Ramos (cell line): ENCODE measurements around the gene PHF12.

Experiments
- in situ Hi-C: fragments of 300-500 bp; cut with MboI; formaldehyde crosslinking; loops from one replicate; pipeline ENCODE4 v1.14.3; 2022; ENCODE audit warnings: low sequenced_read_pairs; ENCODE audit not compliant: unreplicated experiment

Gene PHF12

DNA sequence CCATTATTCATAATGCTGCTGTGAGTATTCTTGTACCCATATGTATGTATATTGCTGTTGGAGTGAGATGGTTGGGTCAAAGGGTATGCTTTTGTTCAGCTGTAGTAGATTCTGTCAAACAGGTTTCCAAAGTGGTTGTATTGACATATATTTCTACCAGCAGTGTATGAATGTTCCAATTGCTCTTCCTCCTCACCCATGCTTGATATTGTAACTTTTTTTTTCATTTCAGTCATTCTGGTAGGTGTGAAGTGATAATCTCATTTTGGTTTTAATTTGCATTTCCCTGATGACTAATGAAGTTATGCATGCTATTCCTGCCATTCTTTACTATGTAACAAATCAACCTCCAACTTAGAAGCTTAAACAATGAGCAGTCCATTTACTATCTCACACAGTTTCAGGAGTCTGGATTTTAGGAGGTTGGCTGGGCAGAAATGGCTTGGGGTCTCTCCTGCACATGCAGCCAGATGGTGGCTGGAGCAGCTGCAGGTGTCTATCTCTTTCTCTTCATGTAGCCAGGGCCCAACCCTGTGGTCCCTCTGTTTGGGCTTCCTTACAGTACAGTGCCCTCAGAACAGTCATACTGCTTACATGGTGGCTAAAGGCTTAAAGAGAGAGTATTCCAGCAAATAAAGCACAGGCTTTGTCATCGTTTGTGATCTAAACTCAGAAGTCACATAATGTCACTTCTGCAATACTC, 75.3 kb downstream of the PHF12 start:
- in situ Hi-C loops, result no loop called here

DNA sequence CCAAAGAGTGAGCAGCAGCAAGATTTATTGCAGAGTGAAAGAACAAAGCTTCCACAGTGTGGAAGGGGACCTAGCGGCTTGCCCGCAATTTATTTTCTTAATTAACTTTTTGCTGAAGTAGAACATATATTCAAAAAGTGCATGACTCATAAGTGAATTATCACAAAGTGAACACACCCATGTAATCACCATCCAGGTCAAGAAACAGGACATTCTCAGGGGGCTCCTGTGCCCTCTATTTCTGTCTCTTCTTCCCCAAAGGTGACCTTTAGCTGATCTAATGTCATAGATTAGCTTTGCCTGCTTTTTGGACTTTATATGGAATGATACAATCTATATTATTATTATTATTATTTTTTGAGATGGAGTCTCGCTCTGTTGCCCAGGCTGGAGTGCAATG, 76.6 kb downstream of the PHF12 start:
- in situ Hi-C loops, result no loop called here

- in situ Hi-C loops, result no loop called here
These were observed 77.5 kb downstream of the PHF12 start for GRCh38 chr17:28873839-28874238.

GRCh38 chr17:28871056-28871579, 80.2 kb downstream of the PHF12 start:
- in situ Hi-C loops, result no loop called here

GRCh38 chr17:28867276-28867675, 84.0 kb downstream of the PHF12 start:
- in situ Hi-C loops, result no loop called here

DNA sequence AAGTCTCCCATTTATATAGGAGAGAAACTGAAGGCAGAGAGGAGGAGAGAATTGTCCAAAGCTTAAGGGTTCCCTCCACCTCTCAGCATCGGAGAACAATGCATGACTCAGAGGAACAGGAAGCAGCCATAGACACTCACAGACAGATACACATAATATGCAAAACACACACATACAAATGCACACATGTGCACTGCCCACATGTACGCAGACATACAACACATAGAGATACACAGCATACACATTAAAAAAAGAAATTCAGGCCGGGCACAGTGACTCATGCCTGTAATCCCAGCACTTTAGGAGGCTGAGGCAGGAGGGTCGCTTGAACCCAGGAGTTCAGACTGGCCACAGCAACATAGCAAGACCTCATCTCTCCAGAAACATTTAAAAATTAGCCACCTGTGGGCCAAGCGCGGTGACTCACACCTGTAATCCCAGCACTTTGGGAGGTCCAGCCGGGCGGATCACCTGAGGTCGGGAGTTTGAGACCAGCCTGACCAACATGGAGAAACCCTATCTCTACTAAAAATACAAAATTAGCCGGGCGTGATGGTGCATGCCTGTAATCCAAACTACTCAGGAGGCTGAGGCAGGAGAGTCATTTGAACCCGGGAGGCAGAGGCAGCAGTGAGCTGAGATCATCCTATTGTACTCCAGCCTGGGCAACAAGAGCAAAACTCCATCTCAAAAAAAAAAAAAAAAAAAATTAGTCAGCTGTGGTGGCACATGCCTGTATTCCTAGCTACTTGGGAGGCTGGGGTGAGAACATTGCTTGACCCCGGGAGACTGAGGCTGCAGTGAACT, 85.2 kb downstream of the PHF12 start:
- in situ Hi-C loops, result no loop called here

GRCh38 chr17:28864991-28865849, 86.1 kb downstream of the PHF12 start:
- in situ Hi-C loops, result loop anchor here (5.0 kb wide), 1 partner anchor 47 kb away; no protein-coding TSS in a partner anchor

GRCh38 chr17:28863953-28864352, 87.4 kb downstream of the PHF12 start:
- in situ Hi-C loops, result loop anchor here (5.0 kb wide), 1 partner anchor 48 kb away; no protein-coding TSS in a partner anchor

GRCh38 chr17:28862561-28862960, 88.8 kb downstream of the PHF12 start:
- in situ Hi-C loops, result loop anchor here (5.0 kb wide), 1 partner anchor 50 kb away; no protein-coding TSS in a partner anchor

- in situ Hi-C loops, result loop anchor here (5.0 kb wide), 1 partner anchor 51 kb away; no protein-coding TSS in a partner anchor
These were observed 89.7 kb downstream of the PHF12 start for GRCh38 chr17:28861393-28862203.

DNA sequence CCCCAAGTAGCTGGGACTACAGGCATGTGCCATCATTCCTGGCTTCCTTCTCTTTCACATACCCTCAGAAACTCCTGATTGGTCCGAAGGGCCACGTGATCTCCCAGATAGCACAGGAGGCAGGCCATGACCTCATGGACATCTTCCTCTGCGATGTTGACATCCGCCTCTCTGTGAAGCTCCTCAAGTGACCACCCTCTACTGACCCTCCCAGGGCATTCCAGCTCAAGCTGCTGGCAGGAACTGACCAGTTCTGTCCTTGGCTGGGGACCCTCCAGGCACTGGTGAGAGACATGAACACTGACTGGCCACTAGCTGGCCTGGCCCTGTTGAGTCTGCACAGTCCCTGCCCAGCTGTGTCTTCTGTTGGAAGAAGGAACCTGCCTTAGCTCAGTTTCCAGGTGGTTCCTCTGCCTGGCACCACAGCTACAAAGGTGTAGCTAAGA, 90.9 kb downstream of the PHF12 start:
- in situ Hi-C loops, result loop anchor here (5.0 kb wide), 1 partner anchor 52 kb away; no protein-coding TSS in a partner anchor

GRCh38 chr17:28858801-28859355, 92.4 kb downstream of the PHF12 start:
- in situ Hi-C loops, result loop anchor here (5.0 to 10.0 kb wide), 2 partner anchors 33 to 64 kb away; no protein-coding TSS in a partner anchor

GRCh38 chr17:28857905-28858800, 93.2 kb downstream of the PHF12 start:
- in situ Hi-C loops, result loop anchor here (5.0 to 10.0 kb wide), 2 partner anchors 34 to 63 kb away; no protein-coding TSS in a partner anchor

GRCh38 chr17:28856028-28856574, 95.2 kb downstream of the PHF12 start:
- in situ Hi-C loops, result loop anchor here (5.0 to 10.0 kb wide), 2 partner anchors 36 to 61 kb away; no protein-coding TSS in a partner anchor

GRCh38 chr17:28855336-28855679, 96.0 kb downstream of the PHF12 start:
- in situ Hi-C loops, result loop anchor here (5.0 to 10.0 kb wide), 2 partner anchors 37 to 61 kb away; no protein-coding TSS in a partner anchor
